Lower lobe of right lung (tissue), 2 donors: Measurements from ENCODE around the gene GALNT13. TPM values are rescaled to one million over a fixed set of nuclear protein-coding genes. Genes with fewer than 3 reads are reported as not detected.

Source experiments
- ATAC-seq, 2 donors: fragments of 200-7000 bp; cut with Tn5 transposase; one replicate each; pipeline ENCODE4 v1.9.1; 2020 to 2022; ENCODE audit warnings: mild to moderate bottlenecking in 2 of 2, moderate library complexity in 2 of 2
- DNase-seq: peaks from one replicate; pipeline ENCODE4 v3.0.0-alpha.2; 2020
- H3K27ac ChIP-seq: fragments of 200-600 bp; one replicate; pipeline ENCODE4 v1.8.0; 2022
- H3K27me3 ChIP-seq: fragments of 200-600 bp; one replicate; pipeline ENCODE4 v1.8.0; 2022; ENCODE audit warnings: low read depth
- H3K36me3 ChIP-seq: fragments of 200-600 bp; one replicate; pipeline ENCODE4 v1.8.0; 2022; ENCODE audit warnings: mild to moderate bottlenecking
- H3K4me1 ChIP-seq: fragments of 200-600 bp; one replicate; pipeline ENCODE4 v1.8.0; 2022
- H3K4me3 ChIP-seq: fragments of 200-600 bp; one replicate; pipeline ENCODE4 v1.8.0; 2022; ENCODE audit warnings: mild to moderate bottlenecking
- H3K9me3 ChIP-seq: fragments of 200-600 bp; one replicate; pipeline ENCODE4 v1.8.0; 2022
- intact Hi-C: fragments of 100-400 bp; cut with DNase I; formaldehyde crosslinking; loops from one replicate; pipeline ENCODE4 v1.11.0; 2022
- total RNA-seq: library from RNA; stranded (reverse); fragmentation: NEBNext Ultra II Directional; extraction: Animal tissue kit (Norgen Biotek cat#: 25700); gene quantifications from one replicate; pipeline ENCODE4 v1.2.1, GENCODE V29; 2021
- TF ChIP-seq, protein P1 (sequence below): fragments of 200-600 bp; IDR thresholded peaks from one replicate; pipeline ENCODE4 v1.8.0; 2022; ENCODE audit warnings: antibody characterized with exemption, mild to moderate bottlenecking
- donor health status: DM: no; HTN: yes; CAD: no; lungs with severe emphysema.

Gene GALNT13
- total RNA-seq, 1 donor from 2014 or later, result 2.4 TPM

DNA sequence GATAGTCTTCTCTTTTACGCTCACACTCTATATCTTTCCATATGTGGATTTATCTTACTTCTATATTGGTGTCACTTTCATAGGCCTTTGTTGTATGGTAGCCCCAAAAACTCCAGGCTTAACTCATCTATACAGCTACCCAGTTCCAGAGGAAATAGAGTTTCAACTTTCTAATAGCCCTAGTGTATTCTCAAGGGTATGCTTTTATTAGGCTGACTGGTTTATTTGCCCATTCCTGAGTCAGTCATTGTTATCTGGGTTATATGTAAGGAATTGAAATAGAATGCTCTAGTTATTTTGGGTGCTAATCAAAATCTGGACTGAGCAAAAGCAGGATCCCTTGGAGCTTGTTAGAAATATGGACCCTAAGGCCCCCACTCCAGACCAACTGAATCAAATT lies 519.3 kb downstream of the GALNT13 start:
- no peak overlapping the region for H3K27ac ChIP-seq
- intact Hi-C loops, result no loop called here
- H3K27me3 ChIP-seq, result no peaks in the 10 kb centered on the region
- H3K4me3 ChIP-seq, result no peak overlapping the region
- no peaks in the 10 kb centered on the region for H3K36me3 ChIP-seq
- H3K9me3 ChIP-seq, result peaks cover 4% of the 10 kb centered on the region
- no peaks in the 10 kb centered on the region for H3K4me1 ChIP-seq
- ATAC-seq (no peak), DNase-seq (no peak)
- TF ChIP-seq, protein P1, sequence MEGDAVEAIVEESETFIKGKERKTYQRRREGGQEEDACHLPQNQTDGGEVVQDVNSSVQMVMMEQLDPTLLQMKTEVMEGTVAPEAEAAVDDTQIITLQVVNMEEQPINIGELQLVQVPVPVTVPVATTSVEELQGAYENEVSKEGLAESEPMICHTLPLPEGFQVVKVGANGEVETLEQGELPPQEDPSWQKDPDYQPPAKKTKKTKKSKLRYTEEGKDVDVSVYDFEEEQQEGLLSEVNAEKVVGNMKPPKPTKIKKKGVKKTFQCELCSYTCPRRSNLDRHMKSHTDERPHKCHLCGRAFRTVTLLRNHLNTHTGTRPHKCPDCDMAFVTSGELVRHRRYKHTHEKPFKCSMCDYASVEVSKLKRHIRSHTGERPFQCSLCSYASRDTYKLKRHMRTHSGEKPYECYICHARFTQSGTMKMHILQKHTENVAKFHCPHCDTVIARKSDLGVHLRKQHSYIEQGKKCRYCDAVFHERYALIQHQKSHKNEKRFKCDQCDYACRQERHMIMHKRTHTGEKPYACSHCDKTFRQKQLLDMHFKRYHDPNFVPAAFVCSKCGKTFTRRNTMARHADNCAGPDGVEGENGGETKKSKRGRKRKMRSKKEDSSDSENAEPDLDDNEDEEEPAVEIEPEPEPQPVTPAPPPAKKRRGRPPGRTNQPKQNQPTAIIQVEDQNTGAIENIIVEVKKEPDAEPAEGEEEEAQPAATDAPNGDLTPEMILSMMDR, result no peak

DNA sequence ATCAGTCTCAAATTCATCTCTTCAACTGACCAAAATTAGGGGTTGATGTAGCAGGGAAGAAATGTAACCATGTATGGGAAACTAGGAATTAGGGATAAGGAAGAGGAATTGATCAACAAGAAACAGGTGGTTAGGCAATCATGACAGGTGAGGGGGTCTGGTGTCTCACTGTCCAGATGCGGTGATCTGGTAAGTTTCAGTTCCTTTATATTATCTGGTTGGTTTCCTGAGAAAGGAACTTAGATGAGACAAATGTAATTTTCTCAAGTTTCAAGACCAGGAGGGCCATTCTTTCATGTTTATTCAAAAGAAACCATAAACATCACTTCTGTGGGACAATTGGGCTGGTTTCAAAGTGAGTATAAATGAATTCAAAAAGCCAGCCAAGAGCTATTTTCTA lies 520.5 kb downstream of the GALNT13 start:
- intact Hi-C loops, result no loop called here
- H3K36me3 ChIP-seq, result no peaks in the 10 kb centered on the region
- H3K27me3 ChIP-seq, result no peaks in the 10 kb centered on the region
- H3K9me3 ChIP-seq, result peaks cover 4% of the 10 kb centered on the region
- no peaks in the 10 kb centered on the region for H3K4me1 ChIP-seq
- H3K4me3 ChIP-seq, result no peak overlapping the region
- DNase-seq (no peak), ATAC-seq (no peak)
- no peak overlapping the region for H3K27ac ChIP-seq
- TF ChIP-seq, protein P1, result no peak

DNA sequence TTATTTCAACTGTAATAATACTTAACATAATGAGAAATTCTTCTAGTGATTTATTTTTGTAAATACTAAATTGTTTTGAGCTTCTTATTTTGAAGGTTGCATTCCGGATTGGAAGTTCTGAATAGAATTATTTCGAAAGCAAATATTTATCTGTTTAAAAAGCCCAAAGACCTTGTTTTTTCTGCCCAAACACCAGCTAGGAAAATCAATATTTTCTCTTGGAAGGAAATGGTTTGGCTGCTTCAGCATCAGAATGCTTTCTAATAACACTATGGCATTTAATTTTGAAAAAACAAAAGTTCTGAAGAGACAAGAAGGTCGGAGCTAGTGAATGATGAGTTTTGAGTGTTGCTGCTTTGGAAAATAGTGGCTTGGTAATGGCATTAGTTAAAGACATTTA lies 522.9 kb downstream of the GALNT13 start:
- Histone ChIP-seq H3K4me1 (no peaks in the 10 kb centered on the region), H3K27me3 (no peaks in the 10 kb centered on the region), H3K36me3 (no peaks in the 10 kb centered on the region), H3K9me3 (peaks cover under 1% of the 10 kb centered on the region), H3K4me3 (no peak overlapping the region), H3K27ac (no peak overlapping the region)
- TF ChIP-seq, protein P1, result no peak
- intact Hi-C loops, result no loop called here
- ATAC-seq (no peak), DNase-seq (no peak)

DNA sequence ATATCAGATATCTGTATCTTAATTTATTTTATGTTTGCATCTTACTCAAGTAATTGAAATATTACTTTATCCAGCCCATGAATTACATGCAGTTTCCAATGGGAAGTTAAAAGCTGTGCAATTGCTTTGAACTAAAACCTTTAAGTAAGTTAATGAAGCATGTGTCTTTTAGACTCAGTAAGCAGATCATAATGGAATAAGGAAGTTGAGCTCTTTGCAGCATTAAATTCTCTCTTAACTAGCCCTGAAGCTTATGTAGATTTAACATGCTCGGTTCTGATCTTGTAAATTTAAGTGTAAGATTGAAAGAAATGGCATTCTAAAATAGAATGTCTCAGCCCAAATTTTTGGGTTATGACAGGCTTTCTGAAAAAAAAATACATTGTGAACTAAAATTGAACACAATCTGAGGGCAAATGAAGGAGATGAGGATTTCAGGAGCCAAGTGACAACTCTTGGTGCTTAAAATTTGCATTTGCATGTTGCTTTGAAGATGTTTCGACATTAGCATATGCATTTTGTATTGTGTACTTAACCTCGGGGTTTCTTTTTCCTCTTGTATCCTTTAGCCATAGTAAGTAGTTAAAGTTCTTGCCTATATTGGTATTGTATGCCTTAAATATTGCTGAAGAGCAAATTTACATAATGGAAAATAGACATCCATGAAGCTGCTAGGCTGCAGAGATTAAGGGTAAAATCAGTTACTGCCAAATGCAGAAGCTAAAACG lies 529.0 kb downstream of the GALNT13 start:
- no peaks in the 10 kb centered on the region for H3K4me1 ChIP-seq
- H3K9me3 ChIP-seq, result no peaks in the 10 kb centered on the region
- H3K36me3 ChIP-seq, result no peaks in the 10 kb centered on the region
- H3K27ac ChIP-seq, result no peak overlapping the region
- H3K4me3 ChIP-seq, result no peak overlapping the region
- H3K27me3 ChIP-seq, result no peaks in the 10 kb centered on the region
- DNase-seq, result no peak
- no peak for ATAC-seq
- TF ChIP-seq, protein P1, result no peak
- intact Hi-C loops, result no loop called here

DNA sequence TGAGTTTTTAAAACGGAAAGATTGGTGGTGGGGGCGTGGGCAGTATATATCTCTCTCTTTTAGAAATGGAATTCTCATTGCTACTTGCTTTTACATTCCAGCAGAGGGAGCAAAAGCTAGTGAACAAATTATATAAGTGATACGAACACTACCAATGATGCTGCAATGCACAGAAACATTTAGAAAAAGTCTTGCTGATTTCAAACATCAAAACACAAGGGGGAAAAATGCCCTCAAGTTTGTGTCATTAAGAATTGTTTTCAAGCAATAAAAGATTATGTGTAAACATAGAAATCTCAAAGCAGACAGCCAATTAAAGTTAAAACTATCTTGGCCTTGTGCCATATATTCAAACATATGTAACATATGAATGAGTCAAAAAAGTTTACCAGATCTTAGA lies 530.5 kb downstream of the GALNT13 start:
- intact Hi-C loops, result no loop called here
- H3K4me1 ChIP-seq, result no peaks in the 10 kb centered on the region
- TF ChIP-seq, protein P1, result peak; percentile 29
- DNase-seq (no peak), ATAC-seq (no peak)
- no peaks in the 10 kb centered on the region for H3K9me3 ChIP-seq
- H3K27ac ChIP-seq, result no peak overlapping the region
- no peaks in the 10 kb centered on the region for H3K27me3 ChIP-seq
- no peak overlapping the region for H3K4me3 ChIP-seq
- H3K36me3 ChIP-seq, result no peaks in the 10 kb centered on the region
